Trophoblast cell (in vitro differentiated cells and primary cell): ENCODE results near the gene LTA4H.

Experiments
- DNase-seq, 2 donors: peaks; one replicate each; pipeline ENCODE4 v3.0.0-alpha.2; 2016
- H2AFZ ChIP-seq: 2 replicates; pipeline ENCODE4 v1.6.1; 2013; ENCODE audit warnings: low read length, moderate library complexity, mild to moderate bottlenecking; ENCODE audit not compliant: insufficient read depth, poor library complexity
- H2AK5ac ChIP-seq: 2 replicates; pipeline ENCODE4 v1.6.1; 2013; ENCODE audit warnings: mild to moderate bottlenecking, low read length
- H2BK120ac ChIP-seq: 2 replicates; pipeline ENCODE4 v1.6.1; 2013; ENCODE audit warnings: low read length, mild to moderate bottlenecking, moderate library complexity; ENCODE audit not compliant: insufficient read depth, poor library complexity
- H2BK12ac ChIP-seq: 2 replicates; pipeline ENCODE4 v1.6.1; 2013; ENCODE audit warnings: mild to moderate bottlenecking, low read length, moderate library complexity
- H2BK5ac ChIP-seq: 2 replicates; pipeline ENCODE4 v1.6.1; 2013; ENCODE audit warnings: low read length, low read depth, moderate library complexity, mild to moderate bottlenecking; ENCODE audit not compliant: poor library complexity
- H3K14ac ChIP-seq: 2 replicates; pipeline ENCODE4 v1.6.1; 2013; ENCODE audit warnings: mild to moderate bottlenecking, low read length
- H3K18ac ChIP-seq: 2 replicates; pipeline ENCODE4 v1.6.1; 2013; ENCODE audit warnings: mild to moderate bottlenecking, low read length
- H3K23ac ChIP-seq: 2 replicates; pipeline ENCODE4 v1.6.1; 2013; ENCODE audit warnings: low read length
- H3K27ac ChIP-seq: 2 replicates; pipeline ENCODE4 v1.5.1; 2013; ENCODE audit warnings: low read depth, mild to moderate bottlenecking, inconsistent platforms, low read length, moderate library complexity
- H3K27me3 ChIP-seq: 2 replicates; pipeline ENCODE4 v1.6.1; 2013; ENCODE audit warnings: inconsistent platforms, mild to moderate bottlenecking, low read length, moderate library complexity; ENCODE audit not compliant: insufficient read depth
- H3K36me3 ChIP-seq, 2 experiments: 1 replicate in 1 of 2; 2 replicates in 1 of 2; pipeline ENCODE4 v1.6.1; 2013; ENCODE audit warnings: low read length in 2 of 2, mild to moderate bottlenecking in 2 of 2, moderate library complexity in 1 of 2; ENCODE audit not compliant: insufficient read depth in 2 of 2, control insufficient read depth in 1 of 2
- H3K4ac ChIP-seq: 2 replicates; pipeline ENCODE4 v1.6.1; 2013; ENCODE audit warnings: low read depth, mild to moderate bottlenecking, low read length, moderate library complexity
- H3K4me1 ChIP-seq, 2 experiments: 1 replicate in 1 of 2; 2 replicates in 1 of 2; pipeline ENCODE4 v1.6.1; 2013; ENCODE audit warnings: low read length in 2 of 2, mild to moderate bottlenecking in 2 of 2, moderate library complexity in 1 of 2; ENCODE audit not compliant: insufficient read depth in 2 of 2, control insufficient read depth in 1 of 2
- H3K4me2 ChIP-seq: 2 replicates; pipeline ENCODE4 v1.6.1; 2013; ENCODE audit warnings: inconsistent platforms, mild to moderate bottlenecking, low read length, moderate library complexity
- H3K4me3 ChIP-seq: 2 replicates; pipeline ENCODE4 v1.5.1; 2013; ENCODE audit warnings: mild to moderate bottlenecking, low read depth, low read length, inconsistent platforms
- H3K79me1 ChIP-seq: one replicate; pipeline ENCODE4 v1.6.1; 2013; ENCODE audit warnings: low read length
- H3K79me2 ChIP-seq: 2 replicates; pipeline ENCODE4 v1.6.1; 2013; ENCODE audit warnings: low read length, mild to moderate bottlenecking; ENCODE audit not compliant: control insufficient read depth, insufficient read depth, poor library complexity
- H3K9ac ChIP-seq: 2 replicates; pipeline ENCODE4 v1.6.1; 2013; ENCODE audit warnings: mild to moderate bottlenecking, low read length
- H3K9me3 ChIP-seq: 2 replicates; pipeline ENCODE4 v1.6.1; 2013; ENCODE audit warnings: low read depth, mild to moderate bottlenecking, control low read depth, inconsistent platforms, low read length; ENCODE audit not compliant: insufficient read depth
- H4K12ac ChIP-seq: 2 replicates; pipeline ENCODE4 v1.6.1; 2013; ENCODE audit warnings: low read depth, mild to moderate bottlenecking, low read length, moderate library complexity
- H4K8ac ChIP-seq: 2 replicates; pipeline ENCODE4 v1.6.1; 2013; ENCODE audit warnings: low read depth, mild to moderate bottlenecking, low read length, moderate library complexity
- H4K91ac ChIP-seq: one replicate; pipeline ENCODE4 v1.6.1; 2013; ENCODE audit warnings: low read depth, mild to moderate bottlenecking, low read length, moderate library complexity
- WGBS: extraction: QIAGEN DNeasy Blood & Tissue Kit; methylation state at CpG from one replicate; pipeline ENCODE4 v1.1.7; 2013; ENCODE audit warnings: missing lambda C conversion rate; ENCODE audit not compliant: insufficient read length, insufficient coverage; ENCODE audit errors: extremely low coverage; 5-methylcytosine and 5-hydroxymethylcytosine counted together

Gene LTA4H

DNA sequence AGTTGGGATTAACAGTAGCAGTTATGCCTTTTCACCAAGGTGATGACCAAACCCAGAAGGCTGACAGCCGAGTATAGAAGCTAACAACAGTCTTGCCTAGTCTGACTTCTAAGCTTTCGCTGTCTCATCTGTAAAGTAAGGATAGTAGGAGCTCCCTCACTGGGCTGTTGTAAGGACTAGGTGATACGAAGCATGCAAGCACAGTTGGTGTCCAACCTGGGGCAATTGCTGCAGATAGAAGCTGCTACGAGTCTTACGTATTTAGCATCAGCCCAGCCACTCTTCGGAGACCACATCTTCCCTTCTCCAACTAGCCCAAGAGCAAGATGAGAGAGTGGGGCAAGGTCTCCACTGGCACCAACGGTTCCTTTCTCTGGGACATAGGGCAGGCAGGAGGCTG is 45.3 kb downstream of the LTA4H start:
- Histone ChIP-seq H3K23ac (no peak overlapping the region), H3K9me3 (no peaks in the 10 kb centered on the region), H3K4me3 (no peak overlapping the region), H2AFZ (no peak overlapping the region), H3K4me2 (no peak overlapping the region), H3K79me1 (no peaks in the 10 kb centered on the region), H4K8ac (no peak overlapping the region), H2BK120ac (no peak overlapping the region), H2BK12ac (no peak overlapping the region), H4K91ac (no peak overlapping the region), H3K4ac (no peak overlapping the region), H4K12ac (no peak overlapping the region), H3K79me2 (no peaks in the 10 kb centered on the region), H2BK5ac (no peak overlapping the region), H3K27me3 (no peaks in the 10 kb centered on the region), H3K4me1 (no peaks in the 10 kb centered on the region), H3K36me3 (no peaks in the 10 kb centered on the region), H3K27ac (no peak overlapping the region), H2AK5ac (no peak overlapping the region), H3K9ac (no peak overlapping the region), H3K14ac (no peak overlapping the region), H3K18ac (no peak overlapping the region)
- WGBS = no CpG with 5 or more reads among the region's 7 CpGs
- DNase-seq = no peak

DNA sequence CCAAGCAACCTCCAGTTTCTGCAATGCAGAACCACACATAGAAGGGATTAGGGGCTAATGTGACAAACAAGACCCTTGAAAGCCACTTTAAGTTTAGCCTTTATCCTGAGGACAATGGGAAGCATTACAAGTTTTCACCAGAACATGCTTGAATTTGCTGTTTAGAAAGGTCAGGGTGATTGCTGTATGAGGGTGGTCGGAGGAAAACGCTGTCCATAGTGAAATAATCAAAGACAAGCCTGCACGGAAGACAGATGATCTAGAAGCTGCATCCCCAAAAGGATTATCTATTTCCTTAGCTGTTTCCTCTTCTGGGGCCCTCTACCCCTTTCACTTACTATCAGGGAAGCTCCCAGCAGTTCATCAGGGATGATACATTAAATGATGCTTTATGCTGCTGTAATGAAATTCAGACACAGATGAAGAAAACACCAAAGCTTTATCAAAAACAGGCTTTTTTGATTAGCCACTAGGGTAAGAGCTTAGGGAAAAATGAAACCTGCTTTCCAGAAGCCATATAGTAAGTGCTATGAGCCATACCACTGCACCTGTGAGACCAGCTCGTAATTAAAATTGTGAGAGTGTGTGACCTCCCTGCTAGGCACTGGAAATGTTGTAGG is 45.8 kb downstream of the LTA4H start:
- H3K23ac ChIP-seq = no peak overlapping the region
- no peaks in the 10 kb centered on the region for H3K4me1 ChIP-seq
- no peaks in the 10 kb centered on the region for H3K9me3 ChIP-seq
- no peak overlapping the region for H3K18ac ChIP-seq
- no CpG with 5 or more reads among the region's 4 CpGs for WGBS
- H3K4ac ChIP-seq = no peak overlapping the region
- H3K9ac ChIP-seq = no peak overlapping the region
- no peak overlapping the region for H2AFZ ChIP-seq
- no peak overlapping the region for H2BK5ac ChIP-seq
- H3K79me1 ChIP-seq = no peaks in the 10 kb centered on the region
- H3K36me3 ChIP-seq = no peaks in the 10 kb centered on the region
- no peaks in the 10 kb centered on the region for H3K27me3 ChIP-seq
- H3K14ac ChIP-seq = no peak overlapping the region
- no peak overlapping the region for H4K8ac ChIP-seq
- no peak for DNase-seq
- H3K79me2 ChIP-seq = no peaks in the 10 kb centered on the region
- no peak overlapping the region for H3K4me3 ChIP-seq
- no peak overlapping the region for H3K4me2 ChIP-seq
- H4K91ac ChIP-seq = no peak overlapping the region
- H3K27ac ChIP-seq = no peak overlapping the region
- H2AK5ac ChIP-seq = no peak overlapping the region
- H2BK120ac ChIP-seq = no peak overlapping the region
- H2BK12ac ChIP-seq = no peak overlapping the region
- H4K12ac ChIP-seq = no peak overlapping the region

GRCh38 chr12:95988506-95989275 is 46.7 kb downstream of the LTA4H start:
- Histone ChIP-seq H3K4me1 (no peaks in the 10 kb centered on the region), H3K4ac (no peak overlapping the region), H4K8ac (no peak overlapping the region), H3K9ac (no peak overlapping the region), H2BK120ac (no peak overlapping the region), H2AFZ (no peak overlapping the region), H4K12ac (no peak overlapping the region), H3K27ac (no peak overlapping the region), H3K79me1 (no peaks in the 10 kb centered on the region), H3K27me3 (no peaks in the 10 kb centered on the region), H4K91ac (no peak overlapping the region), H3K36me3 (no peaks in the 10 kb centered on the region), H2AK5ac (no peak overlapping the region), H3K14ac (no peak overlapping the region), H2BK12ac (no peak overlapping the region), H3K23ac (no peak overlapping the region), H3K18ac (no peak overlapping the region), H3K79me2 (no peaks in the 10 kb centered on the region), H3K4me2 (no peak overlapping the region), H2BK5ac (no peak overlapping the region), H3K9me3 (no peaks in the 10 kb centered on the region), H3K4me3 (no peak overlapping the region)
- no CpG with 5 or more reads among the region's 11 CpGs for WGBS
- DNase-seq = no peak

DNA sequence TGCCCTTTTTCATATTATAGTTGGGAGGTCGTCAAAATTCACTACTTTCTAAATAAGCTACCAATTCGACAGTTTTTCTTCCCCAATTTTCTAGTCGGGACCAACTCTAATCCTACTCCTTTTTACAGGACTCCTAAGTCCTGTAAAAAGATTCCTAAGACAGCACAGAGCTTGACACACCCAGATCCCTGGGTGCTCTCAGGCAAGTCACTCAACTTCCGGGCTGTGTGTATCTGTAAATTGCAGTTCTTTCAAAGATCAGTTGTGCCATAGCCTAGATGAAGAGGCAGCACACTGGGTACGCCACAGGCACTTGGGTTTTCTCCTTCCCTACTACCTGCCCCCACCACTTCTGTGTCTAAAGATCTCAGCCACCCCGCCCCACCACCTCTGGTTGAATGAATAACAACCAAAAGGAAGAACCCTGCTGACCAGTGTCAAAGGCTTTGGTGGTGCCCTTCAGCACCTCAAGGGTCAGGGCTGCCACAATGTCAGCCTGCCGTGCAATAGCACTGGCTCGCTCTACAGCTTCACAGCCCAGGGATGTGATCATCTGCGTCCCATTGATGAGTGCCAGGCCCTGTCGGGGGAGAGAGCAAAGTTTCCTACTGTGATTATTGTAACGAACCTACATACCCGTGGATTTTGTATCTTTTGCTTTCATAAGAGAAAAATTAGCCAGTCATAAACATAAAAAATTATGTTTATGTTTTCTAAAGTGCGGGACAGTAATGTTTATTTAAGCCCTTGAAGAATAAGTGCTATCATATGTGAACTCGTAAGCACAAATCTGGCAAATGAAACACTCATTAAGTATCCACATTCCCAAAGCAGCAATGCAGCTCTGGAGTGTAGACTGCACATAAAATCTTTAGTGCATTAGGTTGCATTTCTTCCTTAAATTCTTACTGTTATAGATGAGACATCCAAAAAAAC is 48.5 kb downstream of the LTA4H start:
- no peak overlapping the region for H2AFZ ChIP-seq
- no peak overlapping the region for H2BK120ac ChIP-seq
- no peaks in the 10 kb centered on the region for H3K79me1 ChIP-seq
- H3K36me3 ChIP-seq = no peaks in the 10 kb centered on the region
- H4K91ac ChIP-seq = no peak overlapping the region
- no peaks in the 10 kb centered on the region for H3K9me3 ChIP-seq
- H3K14ac ChIP-seq = no peak overlapping the region
- no peak overlapping the region for H3K9ac ChIP-seq
- H2BK12ac ChIP-seq = no peak overlapping the region
- H3K4me2 ChIP-seq = no peak overlapping the region
- no peaks in the 10 kb centered on the region for H3K4me1 ChIP-seq
- no peak overlapping the region for H3K4ac ChIP-seq
- no peak overlapping the region for H4K12ac ChIP-seq
- no CpG with 5 or more reads among the region's 14 CpGs for WGBS
- no peak overlapping the region for H4K8ac ChIP-seq
- no peak overlapping the region for H3K4me3 ChIP-seq
- H3K27ac ChIP-seq = no peak overlapping the region
- H3K27me3 ChIP-seq = no peaks in the 10 kb centered on the region
- H3K18ac ChIP-seq = no peak overlapping the region
- no peak for DNase-seq
- H2BK5ac ChIP-seq = no peak overlapping the region
- H3K23ac ChIP-seq = no peak overlapping the region
- H3K79me2 ChIP-seq = no peaks in the 10 kb centered on the region
- H2AK5ac ChIP-seq = no peak overlapping the region
